Activated CD8-positive, alpha-beta T cell treated with anti-CD3 and anti-CD28 coated beads for 36 hours (primary cell): ENCODE results near the gene CCDC33. TPM values are rescaled to one million over a fixed set of nuclear protein-coding genes. Genes with fewer than 3 reads are reported as not detected.

Experiments
- ATAC-seq: fragments of 200-7000 bp; cut with Tn5 transposase; one replicate; pipeline ENCODE4 v1.10.0; 2021; ENCODE audit warnings: mild to moderate bottlenecking, moderate library complexity
- CTCF ChIA-PET: fragments of 350-600 bp; sonication (Branson Sonifier 250); formaldehyde crosslinking; loops from one replicate; lab custom pipeline; 2021; ENCODE audit warnings: antibody characterized with exemption; lab: Charles Lee
- POLR2A ChIA-PET: fragments of 350-600 bp; sonication (Branson Sonifier 250); formaldehyde crosslinking; loops from one replicate; lab custom pipeline; 2021; ENCODE audit warnings: antibody characterized with exemption; lab: Charles Lee
- DNase-seq: peaks from one replicate; pipeline ENCODE4 v3.0.0-alpha.2; 2020
- H3K27ac Mint-ChIP-seq: one replicate; pipeline ENCODE4 v1.8.0; 2021; ENCODE audit warnings: mild to moderate bottlenecking, mixed read lengths
- H3K27me3 Mint-ChIP-seq: one replicate; pipeline ENCODE4 v1.8.0; 2021; ENCODE audit warnings: mixed read lengths
- H3K36me3 Mint-ChIP-seq: one replicate; pipeline ENCODE4 v1.8.0; 2021; ENCODE audit warnings: low read depth, mixed read lengths
- H3K4me1 Mint-ChIP-seq: one replicate; pipeline ENCODE4 v1.8.0; 2021; ENCODE audit warnings: low read depth, mixed read lengths
- H3K4me3 Mint-ChIP-seq: one replicate; pipeline ENCODE4 v1.8.0; 2021; ENCODE audit warnings: mild to moderate bottlenecking, moderate library complexity, mixed read lengths
- H3K9me3 Mint-ChIP-seq: one replicate; pipeline ENCODE4 v1.8.0; 2021; ENCODE audit warnings: mixed read lengths
- intact Hi-C: fragments of 100-400 bp; cut with micrococcal nuclease; formaldehyde crosslinking; loops from one replicate; pipeline ENCODE4 v1.10.0; 2022
- total RNA-seq, 2 experiments: library from RNA; stranded (reverse); gene quantifications; one replicate each; pipeline ENCODE4 v1.2.3, GENCODE V29; 2021
- TF ChIP-seq, protein P1 (sequence below): fragments of 200-600 bp; IDR thresholded peaks from one replicate; pipeline ENCODE4 v1.8.0; 2022; ENCODE audit warnings: antibody characterized with exemption, mild to moderate bottlenecking

The CCDC33 gene
- total RNA-seq, 2 experiments from 2014 or later, result 0.16 to 0.38 TPM

DNA sequence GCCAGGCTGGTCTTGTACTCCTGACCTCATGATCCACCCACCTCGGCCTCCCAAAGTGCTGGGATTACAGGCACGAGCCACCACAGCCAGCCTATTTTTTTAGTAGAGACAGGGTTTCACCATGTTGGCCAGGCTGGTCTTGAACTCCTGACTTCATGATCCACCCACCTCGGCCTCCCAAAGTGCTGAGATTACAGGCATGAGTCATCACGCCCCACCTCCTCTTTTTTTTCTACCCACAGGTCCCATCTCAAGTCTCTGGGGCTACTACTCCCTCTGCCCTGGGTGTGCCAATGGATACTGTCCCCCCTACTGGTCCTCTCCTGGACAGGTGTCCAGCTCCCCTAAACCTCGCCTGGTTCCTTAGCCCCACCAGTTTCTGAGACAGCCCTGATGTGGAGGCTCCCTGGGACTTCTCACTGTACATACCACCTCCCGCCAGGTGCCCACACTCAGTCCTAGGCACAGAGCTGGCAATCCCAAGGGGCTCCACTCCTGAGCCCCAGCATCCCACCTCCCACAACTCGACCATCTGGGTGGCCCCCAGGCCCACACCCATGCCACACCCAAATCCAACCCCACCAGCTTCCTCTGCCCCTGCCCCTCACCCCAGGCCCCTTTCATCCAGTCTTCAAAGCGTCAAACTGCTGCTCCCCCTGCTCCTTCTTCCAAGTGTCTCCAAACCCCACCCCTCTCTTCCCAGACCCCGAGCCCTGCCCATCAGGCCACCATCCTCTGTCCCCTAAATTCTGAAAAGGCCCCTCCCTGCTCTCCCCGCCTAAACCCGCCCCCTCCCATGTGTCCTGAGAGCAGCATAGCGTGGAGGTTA, 144.4 kb downstream of the CCDC33 start:
- intact Hi-C loops, result no loop called here
- DNase-seq, result peak; percentile 48
- Mint-ChIP-seq H3K36me3 (no peaks in the 10 kb centered on the region), H3K4me3 (no peak overlapping the region), H3K27ac (no peak overlapping the region), H3K9me3 (no peaks in the 10 kb centered on the region), H3K4me1 (peaks cover 83% of the 10 kb centered on the region), H3K27me3 (no peaks in the 10 kb centered on the region)
- CTCF ChIA-PET, result interaction anchor here (2.4 to 17.3 kb wide), 4 partner anchors 15 to 81 kb away, joined by 16 to 840 read pairs (median 30); partner anchors contain the start of genes SEMA7A and UBL7
- TF ChIP-seq, protein P1, sequence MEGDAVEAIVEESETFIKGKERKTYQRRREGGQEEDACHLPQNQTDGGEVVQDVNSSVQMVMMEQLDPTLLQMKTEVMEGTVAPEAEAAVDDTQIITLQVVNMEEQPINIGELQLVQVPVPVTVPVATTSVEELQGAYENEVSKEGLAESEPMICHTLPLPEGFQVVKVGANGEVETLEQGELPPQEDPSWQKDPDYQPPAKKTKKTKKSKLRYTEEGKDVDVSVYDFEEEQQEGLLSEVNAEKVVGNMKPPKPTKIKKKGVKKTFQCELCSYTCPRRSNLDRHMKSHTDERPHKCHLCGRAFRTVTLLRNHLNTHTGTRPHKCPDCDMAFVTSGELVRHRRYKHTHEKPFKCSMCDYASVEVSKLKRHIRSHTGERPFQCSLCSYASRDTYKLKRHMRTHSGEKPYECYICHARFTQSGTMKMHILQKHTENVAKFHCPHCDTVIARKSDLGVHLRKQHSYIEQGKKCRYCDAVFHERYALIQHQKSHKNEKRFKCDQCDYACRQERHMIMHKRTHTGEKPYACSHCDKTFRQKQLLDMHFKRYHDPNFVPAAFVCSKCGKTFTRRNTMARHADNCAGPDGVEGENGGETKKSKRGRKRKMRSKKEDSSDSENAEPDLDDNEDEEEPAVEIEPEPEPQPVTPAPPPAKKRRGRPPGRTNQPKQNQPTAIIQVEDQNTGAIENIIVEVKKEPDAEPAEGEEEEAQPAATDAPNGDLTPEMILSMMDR, result no peak
- no peak for ATAC-seq
- POLR2A ChIA-PET, result interaction anchor here (0.5 to 6.7 kb wide), 4 partner anchors 16 to 80 kb away, joined by 3 to 141 read pairs (median 4); partner anchors contain the start of gene UBL7

DNA sequence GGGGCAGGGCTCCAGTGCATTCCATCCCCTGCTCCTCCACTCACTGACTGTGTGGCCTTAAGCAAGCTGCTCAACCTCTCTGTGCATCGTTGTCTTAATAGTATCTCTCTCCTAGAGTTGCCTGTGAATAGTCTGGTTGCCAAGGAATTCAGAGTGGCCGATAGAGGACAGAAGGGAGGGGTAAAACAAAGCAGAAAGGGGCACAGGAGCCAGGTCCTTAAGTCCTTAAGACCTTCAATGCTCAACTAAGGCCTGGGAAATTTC, 145.0 kb downstream of the CCDC33 start:
- intact Hi-C loops, result no loop called here
- Mint-ChIP-seq H3K4me1 (peaks cover 86% of the 10 kb centered on the region), H3K36me3 (no peaks in the 10 kb centered on the region), H3K9me3 (no peaks in the 10 kb centered on the region), H3K27ac (no peak overlapping the region), H3K4me3 (no peak overlapping the region), H3K27me3 (no peaks in the 10 kb centered on the region)
- POLR2A ChIA-PET, result interaction anchor here (0.5 to 6.7 kb wide), 3 partner anchors 21 to 53 kb away, joined by 4 to 141 read pairs (median 14); partner anchors contain the start of gene SEMA7A
- ATAC-seq (no peak), DNase-seq (no peak)
- CTCF ChIA-PET, result interaction anchor here (1.1 to 17.3 kb wide), 9 partner anchors 15 to 165 kb away, joined by 3 to 840 read pairs (median 11); partner anchors contain the start of genes ARID3B, SEMA7A and UBL7
- TF ChIP-seq, protein P1, result no peak

DNA sequence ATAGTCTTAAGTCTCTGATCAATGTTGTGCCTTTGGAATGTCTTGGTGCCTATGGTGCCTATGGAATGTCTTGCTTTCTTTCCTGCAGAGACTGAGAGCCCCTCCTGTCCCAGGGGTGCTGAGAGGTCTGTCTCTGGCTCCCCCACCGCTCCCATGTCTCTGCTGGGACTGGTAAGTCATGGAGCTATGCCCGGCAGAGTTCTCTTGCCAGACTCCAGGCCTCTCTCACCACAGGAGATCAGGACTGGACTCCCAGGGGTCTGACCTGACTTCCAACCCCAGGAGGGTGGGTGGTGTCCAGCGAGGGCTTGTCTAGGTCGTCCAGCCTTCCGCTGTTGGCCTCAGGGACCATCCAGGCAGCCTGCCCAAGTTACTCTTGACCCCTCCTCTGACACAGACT, 145.4 kb downstream of the CCDC33 start:
- Mint-ChIP-seq H3K27ac (no peak overlapping the region), H3K4me1 (peaks cover 86% of the 10 kb centered on the region), H3K36me3 (no peaks in the 10 kb centered on the region), H3K4me3 (no peak overlapping the region), H3K27me3 (no peaks in the 10 kb centered on the region), H3K9me3 (no peaks in the 10 kb centered on the region)
- ChIA-PET CTCF (interaction anchor here (1.1 to 17.3 kb wide), 9 partner anchors 14 to 164 kb away, joined by 3 to 840 read pairs (median 11); partner anchors contain the start of genes ARID3B, SEMA7A and UBL7), POLR2A (interaction anchor here (1.3 to 6.7 kb wide), 3 partner anchors 21 to 159 kb away, joined by 3 to 141 read pairs (median 14); partner anchors contain the start of gene SEMA7A)
- intact Hi-C loops, result no loop called here
- TF ChIP-seq, protein P1, result no peak
- ATAC-seq (no peak), DNase-seq (no peak)

DNA sequence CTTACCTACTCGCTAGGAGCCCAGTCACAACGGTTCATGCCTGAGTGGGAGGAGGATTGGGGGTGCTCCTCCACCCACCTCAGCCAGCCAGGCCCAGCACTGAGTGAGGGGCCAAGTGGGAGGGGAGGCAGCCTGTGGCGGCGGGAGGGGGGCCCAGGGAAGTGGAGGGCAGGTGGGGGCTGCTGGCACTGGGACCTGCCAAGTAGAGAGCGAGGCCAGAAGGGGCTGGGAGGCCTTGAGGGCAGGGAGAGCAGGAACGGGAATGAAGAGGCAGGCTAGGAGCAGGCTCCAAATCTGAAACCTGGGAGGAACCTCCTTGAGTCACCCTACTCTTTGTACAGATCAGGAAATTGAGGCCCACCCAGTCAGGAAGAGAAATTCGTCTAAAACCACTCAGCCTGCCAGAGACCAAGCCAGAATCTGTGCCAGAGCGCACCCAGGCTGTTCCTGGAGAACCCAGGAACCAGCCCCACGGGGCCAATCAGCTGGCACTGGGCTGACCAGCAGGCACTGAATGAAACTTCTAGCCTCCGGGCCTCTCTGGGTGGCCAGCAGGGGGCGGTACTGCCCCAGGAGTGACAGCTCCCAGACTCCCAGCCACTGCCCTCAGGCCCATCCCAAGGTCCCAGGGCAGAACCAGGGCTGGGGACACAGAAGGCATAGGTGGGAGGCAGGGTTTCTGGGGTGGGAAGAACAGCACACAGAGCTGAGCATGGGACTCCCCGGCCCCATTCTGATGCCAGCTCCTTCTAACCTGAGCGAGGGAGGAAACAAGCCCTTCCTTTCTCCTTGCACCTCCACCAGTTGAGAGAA, 146.1 kb downstream of the CCDC33 start:
- CTCF ChIA-PET, result interaction anchor here (0.7 to 17.3 kb wide), 31 partner anchors 8 to 406 kb away, joined by 3 to 840 read pairs (median 5); partner anchors contain the start of genes ARID3B, CLK3, SEMA7A and UBL7
- POLR2A ChIA-PET, result interaction anchor here (0.7 to 6.7 kb wide), 7 partner anchors 20 to 158 kb away, joined by 3 to 141 read pairs (median 3); partner anchors contain the start of genes SEMA7A and UBL7
- H3K27me3 Mint-ChIP-seq, result no peaks in the 10 kb centered on the region
- no peaks in the 10 kb centered on the region for H3K36me3 Mint-ChIP-seq
- DNase-seq, result peak; percentile 85
- peak overlapping the region; percentile 96 for H3K27ac Mint-ChIP-seq
- TF ChIP-seq, protein P1, result peak; percentile 99
- H3K9me3 Mint-ChIP-seq, result no peaks in the 10 kb centered on the region
- intact Hi-C loops, result loop anchor here (1.0 kb wide), 1 partner anchor 56 kb away; no protein-coding TSS in a partner anchor
- H3K4me1 Mint-ChIP-seq, result peaks cover 86% of the 10 kb centered on the region
- no peak for ATAC-seq
- no peak overlapping the region for H3K4me3 Mint-ChIP-seq
